Endodermal cell (in vitro differentiated cells): ENCODE results near the gene TPRG1L. TPM values are rescaled to one million over a fixed set of nuclear protein-coding genes. Genes with fewer than 3 reads are reported as not detected.

Experiments used
- DNase-seq: peaks from one replicate; pipeline ENCODE4 v3.0.0-alpha.2; 2017
- H3K27ac ChIP-seq: 2 replicates; pipeline ENCODE4 v1.5.1; 2013; ENCODE audit warnings: mild to moderate bottlenecking, low read depth, low read length, moderate library complexity
- H3K27me3 ChIP-seq: 2 replicates; pipeline ENCODE4 v1.6.1; 2013; ENCODE audit warnings: mild to moderate bottlenecking, low read length, moderate library complexity; ENCODE audit not compliant: insufficient read depth, control insufficient read depth, poor library complexity, severe bottlenecking
- H3K36me3 ChIP-seq: 2 replicates; pipeline ENCODE4 v1.7.0; 2013; ENCODE audit warnings: mild to moderate bottlenecking, low read length, moderate library complexity; ENCODE audit not compliant: control insufficient read depth, insufficient read depth
- H3K4me1 ChIP-seq: one replicate; pipeline ENCODE4 v1.7.0; 2013; ENCODE audit warnings: low read length; ENCODE audit not compliant: control insufficient read depth, insufficient read depth
- H3K4me3 ChIP-seq: 2 replicates; pipeline ENCODE4 v1.5.1; 2013; ENCODE audit warnings: mild to moderate bottlenecking, low read length, moderate library complexity
- H3K9ac ChIP-seq: 2 replicates; pipeline ENCODE4 v1.6.1; 2013; ENCODE audit warnings: mild to moderate bottlenecking, low read length, moderate library complexity; ENCODE audit not compliant: poor library complexity, severe bottlenecking; ENCODE audit errors: extremely low read depth
- H3K9me3 ChIP-seq: 2 replicates; pipeline ENCODE4 v1.6.1; 2013; ENCODE audit warnings: mild to moderate bottlenecking, low read length, moderate library complexity; ENCODE audit not compliant: control insufficient read depth
- H3K27ac Mint-ChIP-seq: 2 replicates; pipeline ENCODE4 v1.8.0; 2020; ENCODE audit warnings: mixed read lengths
- H3K27me3 Mint-ChIP-seq: 2 replicates; pipeline ENCODE4 v1.8.0; 2021; ENCODE audit warnings: mild to moderate bottlenecking, mixed read lengths; ENCODE audit not compliant: insufficient read depth
- H3K36me3 Mint-ChIP-seq: 2 replicates; pipeline ENCODE4 v1.8.0; 2020; ENCODE audit warnings: low read depth, mixed read lengths
- H3K4me1 Mint-ChIP-seq: 2 replicates; pipeline ENCODE4 v1.8.0; 2020; ENCODE audit warnings: mixed read lengths
- H3K4me3 Mint-ChIP-seq: 2 replicates; pipeline ENCODE4 v1.8.0; 2020; ENCODE audit warnings: mild to moderate bottlenecking, moderate library complexity, mixed read lengths
- H3K9me3 Mint-ChIP-seq: 2 replicates; pipeline ENCODE4 v1.8.0; 2020; ENCODE audit warnings: mild to moderate bottlenecking, mixed read lengths
- CTCF ChIP-seq: fragments of 200-600 bp; sonication (generic); conservative IDR thresholded peaks from 2 replicates; pipeline ENCODE4 v1.5.0; 2021; ENCODE audit warnings: antibody characterized with exemption, mild to moderate bottlenecking
- WGBS, 2 experiments: methylation state at CpG; one replicate each; pipeline versions ENCODE4 v1.1.5 to v1.1.7; 2013; ENCODE audit warnings: missing lambda C conversion rate in 2 of 2, mixed read lengths in 1 of 2; ENCODE audit not compliant: insufficient coverage in 1 of 2, insufficient read length in 1 of 2; 5-methylcytosine and 5-hydroxymethylcytosine counted together
- total RNA-seq, 2 donors: library from RNA; stranded (reverse); fragmentation: NEBNext Ultra II Directional in 1 of 2; extraction: Animal tissue kit (Norgen Biotek cat#: 25700) in 1 of 2; gene quantifications; 2 replicates in 1 of 2; 3 replicates in 1 of 2; pipeline ENCODE4 v1.2.1, GENCODE V29; 2021

TPRG1L gene
- total RNA-seq, 2 donors from 2014 or later: 50.4 to 56.4 TPM

- H3K9me3 ChIP-seq: no peaks in the 10 kb centered on the region
- H3K4me3 ChIP-seq: no peak overlapping the region
- H3K9ac ChIP-seq: no peak overlapping the region
- TF ChIP-seq CTCF: no peak
- Mint-ChIP-seq H3K4me1 (no peaks in the 10 kb centered on the region), H3K27me3 (peaks cover 14% of the 10 kb centered on the region), H3K9me3 (no peaks in the 10 kb centered on the region), H3K36me3 (no peaks in the 10 kb centered on the region), H3K27ac (no peak overlapping the region), H3K4me3 (no peak overlapping the region)
- H3K36me3 ChIP-seq: no peaks in the 10 kb centered on the region
- H3K4me1 ChIP-seq: peaks cover 3% of the 10 kb centered on the region
- no peak for DNase-seq
- WGBS, 2 experiments: 85 to 100% methylated on average over 3 to 9 of the region's 9 CpGs
- H3K27ac ChIP-seq: no peak overlapping the region
- peaks cover 5% of the 10 kb centered on the region for H3K27me3 ChIP-seq
These were observed 45.2 kb downstream of the TPRG1L start for GRCh38 chr1:3669971-3670431.

- 94 to 96% methylated on average over 9 to 15 of the region's 15 CpGs for WGBS, 2 experiments
- Histone ChIP-seq H3K4me1 (peaks cover 3% of the 10 kb centered on the region), H3K4me3 (no peak overlapping the region), H3K36me3 (no peaks in the 10 kb centered on the region), H3K27me3 (peaks cover 5% of the 10 kb centered on the region), H3K27ac (no peak overlapping the region), H3K9me3 (no peaks in the 10 kb centered on the region), H3K9ac (no peak overlapping the region)
- H3K27ac Mint-ChIP-seq: no peak overlapping the region
- no peak for TF ChIP-seq CTCF
- no peaks in the 10 kb centered on the region for H3K9me3 Mint-ChIP-seq
- peak; percentile 44 for DNase-seq
- peaks cover 14% of the 10 kb centered on the region for H3K27me3 Mint-ChIP-seq
- H3K4me3 Mint-ChIP-seq: no peak overlapping the region
- H3K36me3 Mint-ChIP-seq: no peaks in the 10 kb centered on the region
- H3K4me1 Mint-ChIP-seq: no peaks in the 10 kb centered on the region
These were observed 46.0 kb downstream of the TPRG1L start for GRCh38 chr1:3670823-3671265.

DNA sequence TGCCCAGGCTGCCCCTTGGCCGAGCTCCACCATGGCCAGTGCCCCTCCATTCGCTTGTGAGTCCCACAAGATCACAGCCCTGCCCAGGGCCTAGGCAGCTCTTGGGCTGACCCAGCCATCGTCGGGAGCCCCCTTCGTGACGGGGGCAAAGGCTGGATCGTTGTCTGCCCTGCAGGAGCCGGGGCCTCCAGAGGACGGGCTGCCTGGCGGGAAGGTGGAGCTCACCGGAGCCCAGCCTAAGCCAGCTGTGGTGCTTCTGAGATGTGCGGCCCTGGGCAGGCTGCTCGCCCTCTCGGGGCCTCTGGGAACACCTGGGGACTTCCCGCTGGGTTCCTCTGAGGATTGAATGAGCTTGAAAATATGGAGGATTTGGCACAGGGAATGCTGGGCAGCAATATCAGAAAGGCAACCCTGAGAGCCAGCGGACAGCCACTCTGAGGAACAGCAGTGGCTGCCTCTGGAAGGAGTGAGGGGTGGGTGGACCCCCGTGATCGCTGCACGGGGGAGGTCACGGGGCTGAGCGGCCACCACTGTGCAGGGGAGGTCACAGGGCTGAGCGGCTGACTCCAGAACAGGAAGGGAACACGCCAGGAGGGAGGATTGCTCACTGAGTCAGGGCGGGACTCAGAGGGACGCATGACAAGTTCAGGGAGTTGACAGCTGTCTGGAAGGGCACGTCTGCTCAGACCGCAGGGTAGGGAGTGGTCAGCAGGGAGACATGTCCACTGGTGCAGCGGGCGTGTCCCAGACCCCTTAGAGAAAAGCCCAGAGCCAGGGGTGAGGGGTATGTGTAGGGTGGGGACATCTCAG lies 46.8 kb downstream of the TPRG1L start:
- Mint-ChIP-seq H3K36me3 (no peaks in the 10 kb centered on the region), H3K4me1 (no peaks in the 10 kb centered on the region), H3K27me3 (peaks cover 13% of the 10 kb centered on the region), H3K9me3 (no peaks in the 10 kb centered on the region), H3K4me3 (no peak overlapping the region), H3K27ac (no peak overlapping the region)
- no peak overlapping the region for H3K9ac ChIP-seq
- TF ChIP-seq CTCF: no peak
- H3K27me3 ChIP-seq: peaks cover 5% of the 10 kb centered on the region
- no peaks in the 10 kb centered on the region for H3K36me3 ChIP-seq
- peak; percentile 66 for DNase-seq
- H3K4me1 ChIP-seq: peaks cover 3% of the 10 kb centered on the region
- H3K27ac ChIP-seq: no peak overlapping the region
- H3K9me3 ChIP-seq: no peaks in the 10 kb centered on the region
- H3K4me3 ChIP-seq: no peak overlapping the region
- 56 to 71% methylated on average over 27 to 29 of the region's 29 CpGs for WGBS, 2 experiments
